ENCODE data around the gene LAMA5.

LAMA5 gene

DNA sequence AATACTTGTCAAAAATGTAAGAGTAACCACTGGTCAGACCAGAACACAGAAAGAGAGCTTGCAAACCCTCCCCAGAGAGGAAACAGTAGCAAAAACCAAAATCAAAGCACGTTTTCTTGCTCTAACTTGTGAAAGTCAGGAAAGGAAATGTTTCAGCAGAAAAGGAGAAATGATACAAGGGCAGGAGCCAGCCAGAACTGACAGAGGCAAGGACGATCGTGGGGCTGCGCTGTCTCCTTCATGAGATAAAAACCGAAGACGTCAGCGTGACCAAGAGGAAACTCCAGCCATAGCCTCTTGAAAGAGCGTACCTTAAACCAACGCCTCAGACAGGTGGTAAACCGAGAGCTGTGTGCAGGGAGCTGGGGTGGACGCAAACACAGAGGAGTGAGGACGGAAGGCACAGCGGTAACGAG, 27.5 kb downstream of the LAMA5 start:
- no peak for DNase-seq

DNA sequence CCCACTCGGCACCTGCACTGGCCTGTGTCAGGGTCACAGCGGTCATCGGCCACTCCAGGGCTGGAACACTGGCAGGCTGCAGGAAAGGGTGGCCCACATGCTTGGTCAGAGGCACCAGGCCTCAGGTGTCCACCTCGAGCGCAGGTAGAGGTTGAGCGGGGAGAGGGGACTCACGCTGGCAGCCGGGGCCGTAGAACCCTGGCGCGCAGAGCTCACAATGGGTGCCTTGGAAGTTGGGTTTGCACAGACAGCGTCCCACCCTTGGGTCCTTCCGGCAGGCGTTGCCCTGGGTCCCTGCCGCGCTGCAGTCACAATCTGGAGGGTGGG, 28.9 kb downstream of the LAMA5 start:
- no peak for DNase-seq

DNA sequence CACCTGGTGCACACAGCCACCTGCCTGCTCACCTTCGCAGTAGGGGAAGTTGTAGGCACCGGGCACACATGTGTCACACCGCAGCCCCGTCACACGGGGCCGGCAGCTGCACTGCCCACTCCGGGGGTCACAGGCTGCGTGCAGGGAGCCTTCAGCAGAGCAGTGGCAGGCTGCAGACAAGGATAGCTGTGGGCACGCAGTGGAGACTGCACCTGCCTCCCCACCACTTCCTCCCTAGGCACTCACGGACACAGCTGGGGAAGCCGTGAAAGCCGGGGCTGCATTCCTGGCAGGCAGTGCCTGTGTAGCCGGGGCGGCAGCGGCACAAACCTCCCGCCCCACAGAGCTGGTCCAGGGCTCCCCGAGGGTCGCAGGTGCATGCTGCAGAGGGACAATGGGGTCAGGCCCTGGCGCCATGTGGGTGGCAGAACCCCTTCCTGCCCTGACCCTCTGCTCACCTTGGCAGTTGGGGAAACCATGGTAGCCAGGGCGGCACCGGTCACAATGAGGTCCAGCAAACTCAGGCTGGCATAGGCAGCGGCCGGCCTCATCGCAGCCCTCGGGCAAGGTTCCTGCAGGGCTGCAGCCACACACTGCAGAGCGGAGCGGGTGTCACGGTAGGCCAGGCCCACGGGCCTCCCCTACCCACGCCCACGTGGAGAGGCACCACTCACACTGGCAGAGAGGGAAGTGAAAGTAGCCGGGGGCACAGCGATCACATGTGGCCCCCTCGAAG, 29.4 kb downstream of the LAMA5 start:
- no peak for DNase-seq

DNA sequence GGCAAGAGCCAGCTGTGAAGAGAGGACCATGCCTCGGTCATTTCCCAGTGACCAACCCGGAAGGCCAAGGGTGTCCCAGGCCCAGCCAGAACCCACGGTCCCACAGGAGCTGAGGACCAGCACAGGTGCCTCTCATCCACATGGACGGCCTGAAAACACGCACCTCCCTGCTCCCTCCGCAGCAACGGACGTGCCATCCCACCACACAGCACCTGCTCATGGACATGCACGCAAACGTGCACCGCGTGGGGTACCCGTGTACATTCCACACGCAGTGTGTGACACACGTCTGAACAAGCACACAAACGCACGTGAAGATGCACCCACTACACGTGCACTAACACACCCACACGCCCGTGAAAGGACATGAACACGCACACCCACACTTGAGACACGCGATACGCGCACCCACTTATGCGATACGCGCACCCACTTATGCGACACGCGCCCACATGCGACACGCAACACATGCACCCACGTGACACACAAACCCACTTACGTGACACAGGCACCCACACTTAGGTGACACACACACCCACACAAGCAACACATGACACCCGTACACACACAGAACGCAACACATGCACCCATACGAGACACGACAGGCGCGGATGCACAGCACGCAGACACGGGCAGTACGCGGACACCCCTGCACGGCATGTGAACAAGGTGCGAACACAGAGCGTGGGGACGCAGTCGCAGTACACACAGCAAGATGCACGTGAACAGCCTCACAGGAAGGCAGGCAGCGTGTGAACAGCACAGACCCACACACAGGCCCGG, 30.1 kb downstream of the LAMA5 start:
- DNase-seq, result no peak

DNA sequence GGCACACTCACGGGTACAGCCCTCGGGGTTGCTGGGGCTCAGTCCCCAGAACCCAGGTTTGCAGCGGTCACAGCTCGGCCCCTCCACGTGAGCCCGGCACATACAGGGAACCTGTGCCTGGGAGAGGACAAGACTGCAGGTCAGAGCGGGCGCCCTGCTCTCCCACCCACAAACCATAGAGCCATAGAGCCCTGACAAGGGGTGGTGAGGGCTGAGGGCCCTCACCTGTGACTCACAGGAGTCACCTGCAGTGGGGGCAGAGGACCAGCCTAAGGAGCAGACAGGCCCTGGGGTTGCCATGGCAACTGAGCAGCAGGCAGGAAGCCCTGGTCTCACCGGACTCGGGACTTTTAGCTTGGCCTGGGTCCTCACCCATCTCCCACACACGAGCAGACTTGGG, 30.8 kb downstream of the LAMA5 start:
- no peak for DNase-seq

DNA sequence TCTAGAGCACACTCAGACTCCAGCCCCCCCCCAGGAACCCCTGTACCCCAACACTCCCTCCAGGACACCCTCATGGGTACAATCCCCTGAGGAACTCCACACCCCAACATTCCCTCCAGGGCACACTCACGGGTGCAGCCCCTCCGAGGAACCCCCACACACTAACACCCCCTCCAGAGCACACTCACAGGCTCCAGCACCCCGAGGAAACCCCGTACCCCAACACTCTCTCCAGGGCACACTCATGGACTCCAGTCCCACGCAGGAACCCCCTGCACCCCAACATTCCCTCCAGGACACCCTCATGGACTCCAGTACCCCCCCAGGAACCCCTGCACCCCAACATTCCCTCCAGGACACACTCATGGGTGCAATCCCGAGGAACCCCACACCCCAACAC, 31.6 kb downstream of the LAMA5 start:
- DNase-seq, result no peak

DNA sequence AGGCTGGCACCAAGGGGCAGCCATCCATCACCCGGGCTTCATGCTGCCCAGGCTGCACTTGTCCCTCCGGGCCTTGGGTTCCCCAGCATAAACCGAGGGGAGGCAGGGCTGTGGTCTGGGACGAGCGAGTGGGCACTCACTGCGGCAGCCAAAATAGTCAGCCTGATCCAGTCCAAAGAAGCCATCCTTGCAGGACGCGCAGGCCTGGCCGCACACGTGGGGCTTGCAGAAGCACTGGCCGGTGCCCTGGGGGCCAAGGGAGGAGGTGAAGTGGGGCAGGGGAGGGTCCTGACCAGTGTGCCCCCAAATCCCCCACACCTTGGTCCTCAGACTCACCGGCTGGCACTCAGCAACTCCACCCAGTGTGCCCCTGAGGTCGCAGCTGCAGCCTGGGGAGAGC, 32.2 kb downstream of the LAMA5 start:
- no peak for DNase-seq

DNA sequence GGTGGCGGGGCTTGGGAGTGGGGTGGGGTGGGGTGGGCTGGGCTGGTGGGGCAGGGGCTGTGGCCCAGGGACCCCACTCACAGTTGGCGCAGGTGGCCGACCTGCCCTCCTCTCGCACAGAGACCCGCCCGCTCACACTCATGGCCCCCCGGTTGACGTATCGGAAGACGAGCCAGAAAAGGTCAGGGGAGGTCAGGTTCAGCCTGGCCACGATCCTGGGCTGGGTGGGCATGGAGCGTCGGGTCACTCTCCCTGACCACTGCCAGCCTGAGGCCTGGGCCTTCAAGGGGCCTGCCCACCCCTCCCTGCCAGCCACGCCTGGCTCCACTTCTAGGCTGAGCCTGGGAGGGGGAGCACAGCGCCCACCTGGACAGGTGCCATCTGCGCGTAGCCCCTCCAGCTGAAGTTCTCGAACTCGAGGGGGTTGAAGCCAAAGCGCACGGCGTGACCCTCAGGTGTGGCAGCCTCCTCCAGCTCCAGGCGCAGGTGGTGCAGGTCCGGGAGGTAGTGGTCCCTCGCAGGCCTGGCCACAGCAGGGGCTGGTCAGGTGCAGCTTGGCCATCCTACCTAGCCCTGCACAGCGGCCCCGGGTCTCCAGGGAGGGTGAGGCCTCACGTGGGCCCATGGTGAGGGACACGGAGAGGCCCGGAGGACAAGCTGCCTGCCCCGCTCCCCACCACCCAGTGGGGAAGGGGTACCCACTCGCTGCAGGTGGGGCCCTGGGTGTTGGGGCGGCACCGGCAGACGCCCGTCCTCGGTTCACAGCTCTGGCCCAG, 33.1 kb downstream of the LAMA5 start:
- no peak for DNase-seq

DNA sequence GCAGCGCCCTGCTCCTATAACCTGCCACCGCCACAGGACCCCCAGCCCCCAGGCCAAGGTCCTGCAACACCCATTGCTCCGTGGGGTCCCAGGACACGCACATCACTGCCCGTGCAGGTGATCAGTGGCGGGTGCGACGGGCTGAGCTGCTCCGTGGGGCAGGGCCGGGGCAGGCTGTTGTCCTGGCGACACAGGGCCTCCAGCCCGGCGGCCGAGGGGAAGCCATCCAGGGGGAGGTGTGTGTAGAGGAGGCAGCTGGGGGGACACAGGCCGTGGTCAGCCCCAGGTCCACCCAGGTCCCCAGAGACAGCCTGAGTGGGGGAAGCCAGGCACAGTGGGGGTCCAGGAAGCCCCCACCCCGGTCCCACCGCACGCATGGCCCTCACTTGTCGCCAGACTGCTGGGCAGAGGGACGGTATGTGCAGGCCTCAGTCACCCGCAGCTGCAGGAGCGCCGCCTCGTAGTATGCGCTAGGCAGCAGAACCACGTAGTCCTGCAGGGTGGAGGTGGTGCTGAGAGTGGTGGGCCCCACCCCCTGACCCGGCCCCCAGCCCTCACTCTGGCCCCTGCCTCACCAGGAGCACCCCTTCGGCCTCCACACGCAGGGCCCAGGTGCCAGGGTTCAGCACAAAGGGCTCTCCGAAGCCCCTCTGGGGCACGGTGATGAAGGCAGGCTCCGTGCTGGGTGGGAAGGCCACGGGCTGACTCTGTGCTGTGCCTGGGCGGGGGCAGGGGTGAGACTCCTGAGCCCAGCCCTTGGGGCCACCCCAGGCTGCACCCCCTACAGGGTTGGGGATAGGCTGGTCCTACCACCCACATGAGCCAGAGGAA, 33.9 kb downstream of the LAMA5 start:
- DNase-seq, result no peak

DNA sequence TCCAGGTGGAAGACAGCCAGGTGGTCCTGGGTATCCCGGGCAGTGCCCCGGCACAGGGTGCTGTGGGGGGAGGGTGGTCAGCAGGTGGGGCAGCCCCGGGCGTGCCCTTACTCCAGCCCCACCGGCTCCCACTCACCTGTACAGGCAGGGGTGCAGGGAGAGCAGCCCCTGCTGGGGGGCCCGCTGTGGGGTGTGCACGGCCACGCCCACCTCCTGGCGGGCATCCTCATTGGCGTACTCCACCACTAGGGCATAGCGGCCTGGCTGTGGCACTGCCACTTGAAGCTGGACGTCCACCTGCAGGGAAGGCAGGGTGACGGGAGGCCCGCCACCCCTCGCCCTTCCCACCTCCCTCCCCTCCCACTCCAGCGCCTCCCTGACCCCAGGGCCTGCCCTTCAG, 34.7 kb downstream of the LAMA5 start:
- DNase-seq, result no peak

DNA sequence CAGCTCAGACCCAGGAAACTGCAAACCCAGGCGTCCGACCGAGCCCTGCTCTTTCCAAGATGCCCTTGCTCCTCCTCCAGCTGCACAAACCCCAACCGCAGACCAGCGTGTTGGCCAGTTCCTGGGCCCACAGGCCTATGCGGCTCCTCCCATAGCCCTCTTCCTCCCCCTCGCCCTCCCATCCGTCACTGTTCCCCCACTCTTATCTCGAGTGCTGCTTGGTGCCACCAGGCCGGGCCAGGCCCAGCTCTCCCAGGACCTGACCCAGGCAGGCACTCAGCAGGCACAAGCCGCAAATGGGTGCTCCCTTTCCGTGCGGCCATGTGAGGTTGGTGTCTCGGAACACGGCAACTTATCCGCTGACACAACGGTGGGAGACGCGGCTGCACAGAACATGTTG, 35.8 kb downstream of the LAMA5 start:
- no peak for DNase-seq

DNA sequence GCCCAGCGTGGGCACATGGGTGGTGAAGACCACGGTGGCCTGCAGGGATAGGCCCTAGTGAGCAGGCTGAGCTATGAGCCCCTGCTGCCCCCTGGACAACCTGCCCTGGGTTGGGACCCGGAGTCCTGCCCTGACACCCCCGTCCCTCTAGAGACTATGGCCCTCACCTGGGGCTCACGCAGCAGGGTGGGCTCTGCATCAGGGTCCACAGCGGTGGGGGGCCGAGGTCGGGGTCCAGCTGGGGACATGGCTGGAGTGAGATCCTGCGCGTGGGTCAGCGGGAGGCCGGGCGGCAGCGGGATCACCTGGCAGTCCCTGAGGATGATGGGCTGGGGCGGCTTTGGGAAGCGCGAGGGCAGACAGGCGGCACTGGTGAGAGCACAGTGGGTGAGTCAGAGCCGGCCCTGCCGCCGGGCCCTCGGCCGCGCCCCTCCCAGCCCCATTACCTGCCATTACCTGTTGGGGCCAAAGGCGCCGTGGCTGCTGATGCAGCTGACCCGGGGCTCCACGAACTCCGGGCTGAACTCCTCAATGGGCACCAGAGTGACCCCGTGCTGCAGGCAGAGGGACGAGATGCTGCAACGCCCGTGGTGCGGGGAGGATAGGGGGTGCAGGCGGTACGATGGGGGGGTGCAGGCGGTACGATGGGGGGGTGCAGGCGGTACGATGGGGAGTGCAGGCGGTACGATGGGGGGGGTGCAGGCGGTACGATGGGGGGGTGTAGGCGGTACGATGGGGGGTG, 36.4 kb downstream of the LAMA5 start:
- DNase-seq, result no peak

DNA sequence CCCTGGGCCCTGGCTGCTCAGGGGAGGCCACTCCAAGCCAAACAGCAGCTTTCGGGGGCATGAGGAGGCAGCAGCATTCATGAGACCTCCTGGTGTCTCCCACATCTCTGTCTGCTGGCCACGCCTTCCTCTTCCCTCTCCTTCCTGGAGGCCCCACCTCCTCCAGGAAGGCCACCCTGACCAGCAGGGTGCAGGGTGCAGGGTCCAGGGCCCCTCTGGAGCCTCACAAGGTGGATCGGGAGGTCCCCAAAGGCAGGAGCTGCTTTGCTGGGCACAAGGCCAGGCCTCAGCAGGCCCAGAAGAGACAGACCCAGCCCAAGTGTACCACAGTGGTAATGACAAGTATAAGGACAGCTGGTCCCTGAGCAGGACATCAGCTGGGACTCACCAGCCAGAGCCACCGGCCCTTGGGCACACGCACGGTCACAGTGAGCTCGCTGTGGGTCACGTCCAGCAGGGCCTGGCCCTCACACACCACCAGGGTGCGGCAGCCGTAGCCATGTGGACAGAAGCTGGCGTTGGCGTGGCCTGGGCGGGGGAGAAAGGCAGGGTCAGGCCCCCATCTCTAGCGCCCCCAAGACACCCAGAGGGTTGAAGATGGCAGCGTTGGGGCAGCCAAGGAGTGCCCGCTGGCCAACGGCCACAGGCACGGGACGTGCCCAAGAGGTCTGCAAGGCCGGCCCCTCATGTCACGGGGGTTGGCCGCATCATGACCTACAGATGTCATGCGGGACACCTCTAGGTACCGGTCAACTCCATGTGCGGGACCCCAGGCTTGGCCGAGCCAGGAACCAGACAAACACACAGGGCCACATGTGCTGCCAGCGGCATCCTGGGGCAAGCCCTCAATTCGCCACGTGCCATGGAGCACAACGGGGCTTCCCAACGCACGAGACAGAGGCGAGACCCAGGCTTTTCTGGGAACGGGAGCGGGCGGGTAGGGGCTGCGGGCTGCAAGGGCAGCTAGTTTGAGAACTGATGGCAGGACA, 37.4 kb downstream of the LAMA5 start:
- no peak for DNase-seq

DNA sequence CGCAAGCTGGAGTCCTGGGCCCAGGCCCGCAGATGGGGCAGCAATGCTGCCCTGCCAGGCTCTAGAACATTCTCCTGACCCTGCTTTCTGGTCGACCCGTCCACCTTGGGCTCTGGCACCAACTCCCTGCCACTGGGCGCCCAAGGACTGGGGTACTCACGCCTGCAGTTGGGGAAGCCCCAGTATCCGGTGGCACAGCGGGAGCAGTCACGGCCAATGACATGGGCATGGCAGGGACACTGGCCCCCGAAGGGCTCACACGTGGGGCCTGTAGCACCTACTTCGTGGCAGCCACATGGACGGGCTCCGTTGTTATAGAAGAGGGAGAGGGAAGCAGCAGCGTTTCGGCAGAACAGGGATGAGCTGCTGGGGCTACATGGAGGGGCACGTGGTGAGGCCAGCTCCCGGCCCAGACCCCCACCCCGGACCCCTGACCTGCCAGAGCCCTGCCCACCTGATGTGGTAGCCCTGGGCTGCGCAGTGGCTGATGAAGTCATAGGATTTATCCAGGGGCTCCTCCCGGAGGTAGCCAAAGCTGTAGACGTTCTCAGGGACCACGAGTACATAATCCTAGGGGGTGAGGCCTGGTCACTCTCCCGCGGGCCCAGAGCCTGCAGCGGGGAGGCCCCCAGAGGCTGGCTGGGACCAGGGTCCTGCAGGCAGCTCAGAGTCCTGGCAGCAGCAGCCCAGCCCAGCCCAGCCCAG, 38.3 kb downstream of the LAMA5 start:
- DNase-seq, result no peak

DNA sequence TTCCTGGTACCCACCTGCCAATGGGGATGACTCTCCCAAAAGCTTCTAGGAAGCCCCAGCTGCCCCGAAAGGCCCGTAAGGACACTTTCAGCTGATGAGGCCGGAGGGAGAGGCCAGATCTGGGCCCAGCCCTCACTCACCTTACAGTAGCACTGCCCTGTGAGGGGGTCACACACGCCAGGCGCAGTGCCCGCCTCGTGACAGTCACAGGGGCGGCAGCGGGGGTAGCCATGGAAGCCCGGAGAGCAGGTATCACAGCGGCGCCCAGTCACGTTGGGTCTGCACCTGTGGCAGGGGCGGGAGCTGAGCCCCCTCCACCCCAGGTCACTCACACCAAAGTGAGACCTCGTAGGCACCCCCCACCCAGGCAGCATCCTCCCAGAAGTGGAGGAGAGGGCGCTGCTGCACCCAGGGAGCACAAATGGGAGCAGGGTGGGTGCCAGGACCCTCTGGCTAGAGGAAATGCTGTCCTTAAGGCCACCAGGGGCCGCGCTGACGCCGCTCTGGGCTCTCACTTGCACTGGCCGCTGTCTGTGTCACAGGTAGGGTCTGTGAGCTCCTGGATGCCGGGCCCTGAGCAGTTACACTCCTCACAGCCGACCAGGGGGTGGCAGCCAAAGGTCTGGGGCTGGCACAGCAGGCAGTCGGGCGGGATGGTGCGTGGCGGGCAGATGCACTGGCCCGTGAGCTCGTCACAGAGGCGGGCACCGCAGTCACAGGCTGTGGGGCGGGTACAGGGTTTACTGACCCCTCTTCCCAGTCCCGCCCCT, 39.2 kb downstream of the LAMA5 start:
- no peak for DNase-seq

DNA sequence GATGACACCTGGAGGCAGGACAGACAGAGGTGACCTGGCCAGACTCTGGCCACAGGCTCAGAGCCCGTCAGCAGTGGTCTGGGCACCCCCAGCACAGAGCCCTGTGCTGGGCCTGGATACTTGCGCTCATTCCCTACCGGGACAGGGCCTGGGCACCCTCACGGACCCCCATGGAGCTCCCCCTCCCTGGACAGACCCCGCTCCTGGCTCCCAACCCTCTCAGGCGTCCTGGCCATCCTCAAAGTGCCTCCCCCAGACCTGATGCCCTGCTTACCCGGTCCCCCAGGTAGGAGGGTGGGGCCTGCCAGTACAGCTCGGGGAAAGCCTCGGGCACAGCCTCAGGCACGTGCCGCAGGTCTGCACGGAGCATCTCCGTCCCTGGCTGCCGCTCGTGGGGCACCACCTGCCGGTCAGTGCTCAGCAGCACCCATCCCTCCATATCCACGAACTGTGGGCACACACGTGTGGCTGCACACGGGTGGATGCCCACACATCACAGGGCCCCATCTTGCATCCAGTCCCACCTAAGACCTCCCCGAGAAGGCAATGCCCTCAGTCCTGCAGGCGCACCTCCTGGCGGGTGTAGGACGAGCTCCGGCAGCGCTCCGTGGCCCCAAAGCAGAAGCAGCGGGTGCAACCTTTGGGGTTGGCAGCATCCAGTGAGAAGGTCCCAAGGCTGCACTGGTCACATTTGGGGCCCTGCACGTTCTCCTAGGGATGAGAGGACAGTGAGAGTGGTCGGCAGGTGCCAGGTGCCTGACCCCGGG, 40.0 kb downstream of the LAMA5 start:
- no peak for DNase-seq

DNA sequence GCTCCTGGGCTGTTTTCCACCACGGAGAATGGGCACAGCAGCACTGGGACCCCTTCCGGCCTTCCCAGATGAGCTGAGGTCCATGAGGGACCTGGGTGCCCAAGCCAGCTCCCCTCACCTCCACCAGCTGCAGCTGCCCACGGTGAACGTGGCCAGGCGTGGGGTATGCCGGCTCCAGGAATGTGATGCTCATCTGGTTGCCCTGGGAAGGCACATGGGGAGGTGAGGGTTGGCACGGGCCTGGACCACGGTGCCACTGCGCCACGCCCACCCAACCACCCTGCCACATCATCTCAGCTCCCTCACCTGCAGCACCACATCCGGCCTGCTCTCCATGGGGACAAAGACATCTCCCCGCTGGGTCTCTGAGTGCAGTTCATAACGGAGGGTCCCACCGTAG, 40.6 kb downstream of the LAMA5 start:
- DNase-seq, result no peak

DNA sequence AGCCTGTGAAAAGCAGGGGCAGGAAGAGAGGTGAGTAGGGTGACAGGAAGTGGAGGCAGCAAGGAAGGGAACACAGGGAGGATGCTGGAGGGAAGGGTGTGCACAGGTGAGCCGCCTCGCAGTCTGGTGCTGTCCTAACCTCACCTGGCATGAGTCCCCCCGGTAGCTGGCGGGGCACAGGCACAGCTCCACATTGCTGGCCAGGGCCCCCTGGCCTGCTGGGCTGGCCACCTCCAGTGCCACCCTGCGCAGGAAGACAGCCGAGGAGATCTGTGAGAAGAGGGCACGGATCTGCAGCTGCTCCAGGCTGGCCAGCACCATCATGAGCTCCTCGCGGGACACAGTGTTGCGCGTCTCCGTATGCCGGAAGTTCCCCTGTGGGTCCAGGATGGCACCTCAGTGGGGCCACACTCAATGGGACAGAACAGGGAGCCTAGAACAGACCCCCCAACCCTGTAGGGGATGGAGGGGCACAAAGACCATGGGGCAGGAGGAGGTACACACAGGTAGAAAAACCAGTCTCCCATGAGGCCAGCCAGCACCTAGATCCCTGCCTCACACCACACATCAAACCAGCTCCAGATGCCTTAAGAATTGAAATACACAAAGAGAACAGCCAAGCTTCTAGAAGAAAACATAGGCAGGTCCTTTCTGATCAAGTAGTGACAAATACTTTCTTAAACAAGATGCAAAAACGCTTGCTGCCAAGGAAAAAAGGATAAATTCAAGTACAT, 41.8 kb downstream of the LAMA5 start:
- no peak for DNase-seq
